GM12873 (cell line): Measurements from ENCODE around the gene UNC13C.

Source experiments
- CTCF ChIP-seq: IDR thresholded peaks from 2 replicates; pipeline ENCODE4 v1.5.1; 2012; ENCODE audit warnings: low read depth, mild to moderate bottlenecking, moderate library complexity, low read length, control low read depth; ENCODE audit not compliant: insufficient read depth; ENCODE audit errors: missing control alignments

The UNC13C gene

GRCh38 chr15:54288049-54288448 is 309.8 kb downstream of the UNC13C start:
- TF ChIP-seq CTCF = no peak

GRCh38 chr15:54289590-54290136 is 311.4 kb downstream of the UNC13C start:
- TF ChIP-seq CTCF = no peak

GRCh38 chr15:54298396-54298795 is 320.2 kb downstream of the UNC13C start:
- TF ChIP-seq CTCF = no peak

GRCh38 chr15:54304321-54304720 is 326.1 kb downstream of the UNC13C start:
- TF ChIP-seq CTCF = no peak

DNA sequence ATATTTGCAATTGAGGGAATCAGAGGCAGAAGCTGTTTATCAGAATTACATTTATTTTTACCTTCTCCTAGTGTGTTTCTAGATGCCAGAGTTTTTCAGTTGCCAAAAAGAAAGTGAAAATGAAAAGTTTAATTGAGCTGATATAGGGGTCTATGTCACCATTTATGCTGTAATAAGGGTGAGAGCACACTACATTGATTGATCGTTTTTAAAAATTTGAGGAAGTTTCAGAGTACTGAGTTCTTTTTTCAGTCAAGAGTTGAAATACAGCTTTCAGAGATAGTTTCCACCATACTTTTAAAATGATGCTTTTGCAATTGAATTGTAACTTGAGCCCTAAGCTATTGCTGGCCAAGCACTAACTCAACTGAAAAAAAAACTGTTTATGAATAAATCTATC is 326.9 kb downstream of the UNC13C start:
- TF ChIP-seq CTCF = no peak

DNA sequence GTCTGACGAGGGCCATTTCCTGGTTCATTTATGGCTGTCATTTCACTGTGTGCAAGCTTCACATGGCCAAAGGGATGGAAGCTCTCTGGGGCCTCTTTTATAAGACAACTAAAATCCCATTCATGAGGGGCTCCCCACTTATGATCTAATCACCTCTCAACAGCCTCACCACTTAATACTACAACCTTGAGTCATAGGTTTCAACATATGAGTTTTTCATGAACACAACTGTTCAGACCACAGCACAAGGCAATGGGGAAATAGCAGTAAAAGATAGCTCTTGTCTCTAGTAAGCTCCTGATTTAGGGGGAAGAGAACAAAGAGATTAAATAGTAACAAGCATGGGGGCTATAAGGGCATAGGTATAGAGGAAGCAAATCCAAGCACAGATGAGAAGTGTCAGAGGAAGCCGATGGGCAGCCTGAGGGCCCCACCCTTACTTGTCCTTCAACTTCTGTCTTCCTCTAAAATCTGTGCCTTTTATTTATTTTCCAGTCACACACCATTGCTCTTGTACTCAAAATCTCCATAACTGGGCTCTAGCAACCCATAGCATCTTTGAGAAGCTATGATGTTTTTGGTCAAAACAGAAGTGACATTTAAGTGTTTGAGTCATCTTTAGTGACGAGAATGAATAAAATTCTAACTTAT is 329.1 kb downstream of the UNC13C start:
- no peak for TF ChIP-seq CTCF

GRCh38 chr15:54307926-54308325 is 329.7 kb downstream of the UNC13C start:
- TF ChIP-seq CTCF = no peak
